NCI-H2107 (cell line): ENCODE measurements around the gene SLIT3.

Experiments
- DNase-seq: peaks from one replicate; lab custom pipeline; 2025; lab: John Stamatoyannopoulos, UW

Gene SLIT3

DNA sequence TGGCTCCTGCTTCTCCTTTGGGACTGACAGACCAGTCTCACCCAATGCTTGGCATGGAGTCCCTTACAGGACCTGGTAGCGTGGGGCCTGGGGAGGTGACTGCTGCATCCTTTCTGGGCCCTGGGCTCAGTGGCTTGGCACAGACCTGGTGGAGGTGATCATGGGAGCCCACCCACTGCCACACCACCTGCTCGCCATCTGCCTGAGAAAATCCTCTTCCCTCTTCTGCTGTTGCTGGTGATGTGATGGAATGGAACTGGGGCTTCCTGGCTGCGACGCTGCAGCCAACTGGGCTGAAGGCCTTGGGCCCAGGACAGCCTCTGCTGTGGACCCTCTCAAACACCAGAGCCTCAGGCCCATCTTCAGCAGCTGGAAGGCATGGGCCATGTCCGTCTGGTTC, 599.3 kb downstream of the SLIT3 start:
- no peak for DNase-seq

DNA sequence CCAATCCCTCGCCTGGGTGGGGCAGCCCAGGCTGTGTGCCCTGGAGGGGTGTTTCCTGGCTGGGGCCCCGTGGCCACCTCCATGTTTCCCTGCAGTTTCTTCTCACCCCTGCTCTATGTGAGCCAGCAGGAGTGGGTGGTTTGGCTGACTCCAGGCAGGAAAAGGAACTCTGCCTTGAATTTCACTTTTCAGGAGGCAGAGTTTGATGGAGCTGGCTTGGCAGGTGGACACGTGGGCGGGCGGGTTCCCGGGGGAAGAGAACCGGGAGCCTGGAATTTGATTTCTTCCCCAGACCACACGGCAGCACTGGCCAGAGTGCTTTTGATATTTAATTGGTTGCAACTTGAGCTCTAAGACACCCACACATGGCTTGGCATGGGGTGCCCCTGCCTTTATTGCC, 601.9 kb downstream of the SLIT3 start:
- no peak for DNase-seq

- DNase-seq = no peak
These were observed 603.8 kb downstream of the SLIT3 start for GRCh38 chr5:168697034-168697720.

GRCh38 chr5:168696611-168697010, 604.3 kb downstream of the SLIT3 start:
- no peak for DNase-seq

- DNase-seq = no peak
These were observed 605.6 kb downstream of the SLIT3 start for GRCh38 chr5:168695301-168695835.

DNA sequence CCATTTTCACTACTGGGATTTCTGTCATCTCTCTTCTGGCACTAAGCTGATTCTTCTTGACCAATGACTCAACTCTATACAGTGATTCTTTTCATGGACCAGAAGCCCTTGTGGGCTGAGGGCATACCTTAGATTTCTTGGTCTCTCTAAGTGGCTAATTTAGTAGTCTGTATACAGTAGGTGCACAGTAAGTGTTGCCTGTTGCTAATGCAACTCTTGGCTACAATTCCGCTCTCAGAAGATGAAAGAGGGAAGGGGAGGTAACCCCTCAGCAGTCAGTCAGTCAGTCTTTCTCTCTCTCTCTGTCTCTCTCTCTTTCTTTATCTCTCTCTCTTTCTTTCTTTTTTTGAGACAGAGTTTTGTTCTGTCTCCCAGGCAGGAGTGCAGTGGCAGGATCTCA, 606.6 kb downstream of the SLIT3 start:
- DNase-seq = no peak

DNA sequence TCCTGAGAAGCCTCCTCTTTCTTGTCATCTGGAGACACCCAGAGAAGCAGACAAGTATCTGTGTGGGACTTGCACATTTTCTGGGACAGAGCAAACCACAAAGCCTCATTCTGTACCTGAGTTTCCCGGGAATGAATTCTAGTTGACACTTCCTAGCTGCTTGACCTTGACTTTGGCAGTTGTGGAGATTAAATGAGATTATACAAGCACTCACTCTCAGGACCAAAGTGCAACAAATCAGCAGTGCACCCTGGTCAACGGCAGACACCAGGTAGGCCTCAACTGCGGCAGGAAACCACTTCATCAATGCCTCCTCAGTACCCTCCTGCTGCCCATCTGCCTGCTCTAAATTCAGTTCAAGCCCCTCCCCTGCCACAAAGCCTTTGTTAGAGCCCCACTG, 607.1 kb downstream of the SLIT3 start:
- no peak for DNase-seq

GRCh38 chr5:168693297-168693696, 607.6 kb downstream of the SLIT3 start:
- no peak for DNase-seq

GRCh38 chr5:168691891-168692290, 609.0 kb downstream of the SLIT3 start:
- no peak for DNase-seq

GRCh38 chr5:168689260-168689659, 611.7 kb downstream of the SLIT3 start:
- no peak for DNase-seq

DNA sequence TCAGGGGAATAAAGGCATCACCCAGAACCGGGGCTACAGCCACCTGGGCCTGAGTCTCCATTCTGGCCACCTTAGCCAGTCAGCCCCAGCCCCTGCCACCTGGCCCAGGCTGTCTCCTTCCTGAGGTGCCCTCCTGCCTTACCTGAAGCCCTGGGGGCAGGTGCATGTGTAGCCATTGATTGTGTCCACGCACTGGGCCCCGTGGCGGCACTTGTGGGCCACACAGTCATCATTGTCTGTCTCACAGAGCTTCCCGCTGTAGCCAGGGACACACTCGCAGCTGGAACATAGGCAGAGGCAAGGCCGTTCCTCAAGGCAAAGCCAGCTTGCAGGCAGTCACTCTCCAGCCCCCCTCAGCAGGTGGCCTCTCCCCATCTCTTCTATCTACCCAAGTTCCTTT, 614.1 kb downstream of the SLIT3 start:
- DNase-seq = no peak

GRCh38 chr5:168685566-168685965, 615.4 kb downstream of the SLIT3 start:
- DNase-seq = no peak

DNA sequence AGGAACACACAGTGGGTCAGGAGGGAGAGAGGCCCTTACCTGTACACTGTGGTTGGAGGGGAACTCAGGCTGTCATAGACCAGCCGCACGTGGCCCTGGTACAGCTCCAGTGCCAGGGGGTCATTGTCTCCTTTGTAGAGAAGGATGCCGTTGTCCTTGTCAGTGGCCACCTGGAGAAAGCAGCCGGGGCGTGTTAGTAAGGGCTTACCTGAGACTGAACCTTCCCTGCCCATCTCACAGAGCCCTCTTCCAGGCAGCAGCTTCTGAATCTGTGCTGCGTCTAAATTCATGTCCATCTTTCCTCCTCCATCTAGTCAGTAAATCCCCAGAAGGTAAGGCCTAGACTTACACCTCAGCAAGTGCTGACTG, 617.0 kb downstream of the SLIT3 start:
- DNase-seq = no peak

DNA sequence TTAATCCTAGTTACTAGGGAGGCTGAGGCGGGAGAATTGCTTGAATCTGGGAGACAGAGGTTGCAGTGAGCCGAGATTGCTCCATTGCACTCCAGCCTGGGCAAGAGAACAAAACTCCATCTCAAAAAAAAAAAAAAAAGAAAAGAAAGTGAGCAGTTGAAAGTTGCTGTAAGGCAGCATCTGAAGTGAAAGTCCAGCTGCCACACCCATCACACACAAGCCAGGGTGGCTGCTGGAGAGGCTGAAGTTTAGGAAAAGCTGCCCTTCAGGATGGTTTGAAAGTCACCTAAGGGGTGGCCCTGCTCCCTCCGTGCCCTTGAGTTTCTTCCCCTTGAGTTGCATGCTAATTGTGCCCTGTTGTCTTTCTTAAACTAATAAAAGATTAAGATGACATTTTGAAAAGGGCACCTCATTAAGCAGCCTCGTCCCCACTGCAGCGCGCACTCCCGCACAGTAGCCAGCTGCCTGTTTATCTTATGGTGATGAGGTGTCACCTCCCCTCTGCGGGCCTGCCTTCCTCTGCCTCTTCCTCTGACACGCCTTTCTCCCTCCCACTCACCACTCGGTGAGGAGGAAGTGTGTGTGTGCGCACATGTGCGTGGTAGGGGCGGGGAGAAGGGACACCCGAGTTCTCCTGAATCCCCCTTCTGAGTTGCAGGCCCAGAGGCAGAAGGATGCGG, 617.6 kb downstream of the SLIT3 start:
- no peak for DNase-seq

DNA sequence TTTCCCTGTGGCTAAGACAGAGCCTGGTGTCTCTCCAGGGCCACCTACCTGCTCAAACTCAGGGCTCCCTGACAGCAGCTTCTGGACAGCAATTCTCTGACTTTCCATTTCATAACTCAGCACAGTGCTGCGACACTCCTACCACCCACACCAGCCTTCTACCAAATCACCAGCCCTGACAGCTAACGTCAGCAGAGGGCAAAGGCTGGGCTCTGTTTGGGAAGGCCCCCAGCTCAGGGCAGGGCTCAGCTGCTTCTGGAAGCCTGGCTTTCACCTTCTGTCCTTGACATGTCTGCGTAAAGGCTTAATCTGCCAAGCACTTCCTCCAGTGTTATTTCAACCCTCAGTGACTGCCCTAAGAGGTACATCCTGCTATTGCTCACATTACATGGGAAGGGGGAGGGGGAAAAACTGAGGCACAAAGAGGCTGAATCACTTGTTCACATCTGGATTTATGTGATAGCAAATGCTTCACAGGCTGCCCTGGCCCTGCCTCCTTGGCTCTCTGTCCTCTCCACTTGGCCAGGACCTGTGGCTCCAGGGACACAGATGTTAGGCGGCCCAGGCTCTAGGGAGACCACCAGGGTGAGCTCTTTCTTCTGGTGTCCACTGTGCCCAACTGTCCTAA, 619.3 kb downstream of the SLIT3 start:
- DNase-seq = no peak

DNA sequence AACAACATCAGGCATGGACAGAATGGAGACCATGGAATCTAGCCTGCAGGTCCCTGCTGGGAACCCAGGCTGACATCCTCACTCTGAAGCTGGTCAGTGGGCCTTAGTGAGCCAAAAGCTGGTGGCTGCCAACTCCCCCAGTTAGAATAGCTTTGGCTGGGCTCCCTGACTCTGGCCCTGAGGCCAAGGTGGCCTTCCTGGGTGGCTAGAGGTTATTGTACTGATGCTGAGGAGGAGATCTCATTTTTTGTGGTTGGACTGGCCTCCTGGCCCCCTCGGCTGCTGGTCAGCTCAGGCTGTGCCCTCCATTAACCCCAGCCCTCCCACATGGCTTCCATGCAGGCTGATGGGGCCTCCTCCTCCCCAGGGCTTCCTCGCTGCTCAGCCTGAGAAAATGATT, 620.5 kb downstream of the SLIT3 start:
- DNase-seq = no peak

GRCh38 chr5:168679515-168679920, 621.4 kb downstream of the SLIT3 start:
- peak; percentile 37 for DNase-seq

GRCh38 chr5:168676501-168676900, 624.4 kb downstream of the SLIT3 start:
- no peak for DNase-seq

GRCh38 chr5:168675883-168676408, 625.0 kb downstream of the SLIT3 start:
- DNase-seq = no peak

DNA sequence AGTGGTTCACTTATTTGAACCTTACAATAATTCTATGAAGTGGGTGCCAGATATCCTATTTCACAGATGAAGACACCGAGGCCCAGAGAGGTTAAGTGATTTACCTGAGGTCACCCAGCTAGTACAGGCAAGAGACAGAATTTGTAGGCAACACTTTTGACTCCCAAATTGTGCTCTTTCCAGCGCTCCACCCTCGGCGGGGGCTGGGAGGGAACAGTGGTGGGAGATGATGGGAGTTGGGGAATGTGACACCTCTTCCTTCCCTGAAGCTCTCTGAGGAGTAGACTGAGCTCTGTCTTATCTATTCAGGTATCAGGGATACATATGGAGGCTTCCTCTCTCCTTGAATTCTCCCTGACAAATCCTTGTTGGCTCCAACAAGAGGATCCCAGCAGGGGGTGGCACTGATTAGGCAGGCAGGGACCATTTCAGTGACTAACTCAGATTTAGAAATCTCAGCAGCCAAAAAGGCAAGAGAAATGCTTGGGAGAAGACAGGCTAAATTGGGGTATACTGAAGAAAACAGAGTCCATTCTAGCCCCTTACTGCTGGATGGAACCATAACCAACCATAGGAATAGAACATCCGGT, 626.0 kb downstream of the SLIT3 start:
- no peak for DNase-seq

DNA sequence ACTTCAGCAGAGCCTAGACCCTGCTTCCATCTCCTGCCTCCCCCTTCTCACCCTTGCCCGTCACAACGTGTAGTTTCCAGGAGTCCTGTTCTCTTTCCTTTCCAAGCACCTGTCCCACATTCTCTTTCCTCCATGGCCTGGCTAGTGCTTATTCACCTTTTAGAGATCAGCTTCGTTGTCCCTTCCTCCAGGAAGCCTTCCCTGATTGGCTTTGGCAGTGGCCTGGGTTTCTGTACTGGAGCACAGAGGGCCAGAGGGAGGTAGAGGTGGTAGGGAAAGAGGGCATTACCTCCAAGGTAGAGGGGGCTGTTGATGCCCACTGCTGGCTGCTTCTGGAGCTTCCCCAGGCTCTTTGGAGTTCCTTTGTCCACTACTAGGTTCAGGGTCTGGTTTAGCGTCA, 628.1 kb downstream of the SLIT3 start:
- DNase-seq = no peak

- DNase-seq = no peak
These were observed 628.9 kb downstream of the SLIT3 start for GRCh38 chr5:168672016-168672415.
